Activated gamma-delta T cell (primary cell): ENCODE measurements around the gene CCDC24.

Experiments used
- DNase-seq: peaks from one replicate; lab custom pipeline; 2025; lab: John Stamatoyannopoulos, UW

The CCDC24 gene

GRCh38 chr1:43997295-43997999 is 6.0 kb downstream of the CCDC24 start:
- no peak for DNase-seq

GRCh38 chr1:43998000-43998378 is 6.6 kb downstream of the CCDC24 start:
- no peak for DNase-seq

DNA sequence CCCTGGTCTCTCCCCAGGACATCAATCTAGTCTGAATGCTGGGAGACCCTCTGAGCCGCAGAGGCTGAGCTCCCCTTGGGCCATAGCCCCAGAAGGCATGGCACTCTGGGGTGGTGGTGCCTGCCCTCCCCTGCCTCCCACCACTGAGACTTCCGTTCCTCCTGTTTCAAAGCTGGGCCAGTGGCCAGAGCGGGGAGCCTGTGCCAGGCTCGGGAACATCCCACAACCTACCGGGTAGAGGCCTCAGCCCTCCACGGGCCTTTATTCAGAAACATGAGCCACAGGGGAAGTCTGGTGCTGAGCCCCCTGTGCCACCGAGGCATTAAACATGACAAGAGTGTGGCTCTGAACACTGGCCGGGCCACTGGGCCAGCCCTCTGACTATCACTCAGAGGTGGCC is 8.1 kb downstream of the CCDC24 start:
- no peak for DNase-seq

DNA sequence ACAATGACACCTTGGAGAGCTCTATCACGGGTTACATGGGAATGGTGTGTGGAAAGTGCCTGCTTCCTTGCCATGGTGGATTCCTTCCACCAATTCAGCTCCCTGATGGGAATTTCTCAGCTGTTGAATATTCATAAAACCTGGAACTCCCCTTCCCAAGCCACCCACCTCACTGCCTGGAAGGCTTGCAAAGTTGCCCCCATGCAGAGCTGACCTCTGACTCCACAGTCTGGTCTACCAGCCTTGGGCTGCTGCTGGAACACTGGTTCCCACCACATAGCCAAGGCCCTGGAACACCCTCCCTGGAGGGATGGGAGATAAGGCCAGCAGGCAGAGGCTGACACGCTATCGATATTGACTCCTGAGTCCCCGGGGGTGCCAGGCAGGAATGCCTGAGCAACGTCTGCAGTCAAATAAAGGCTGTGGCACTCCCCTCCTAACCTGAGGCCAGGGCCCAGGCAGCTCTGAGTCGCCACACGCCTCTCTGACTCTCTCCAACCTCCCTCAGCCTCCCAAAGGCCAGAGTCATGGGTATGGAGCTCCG is 8.8 kb downstream of the CCDC24 start:
- no peak for DNase-seq

GRCh38 chr1:44002165-44002564 is 10.8 kb downstream of the CCDC24 start:
- DNase-seq: no peak

- no peak for DNase-seq
These were observed 11.3 kb downstream of the CCDC24 start for GRCh38 chr1:44002606-44003157.

DNA sequence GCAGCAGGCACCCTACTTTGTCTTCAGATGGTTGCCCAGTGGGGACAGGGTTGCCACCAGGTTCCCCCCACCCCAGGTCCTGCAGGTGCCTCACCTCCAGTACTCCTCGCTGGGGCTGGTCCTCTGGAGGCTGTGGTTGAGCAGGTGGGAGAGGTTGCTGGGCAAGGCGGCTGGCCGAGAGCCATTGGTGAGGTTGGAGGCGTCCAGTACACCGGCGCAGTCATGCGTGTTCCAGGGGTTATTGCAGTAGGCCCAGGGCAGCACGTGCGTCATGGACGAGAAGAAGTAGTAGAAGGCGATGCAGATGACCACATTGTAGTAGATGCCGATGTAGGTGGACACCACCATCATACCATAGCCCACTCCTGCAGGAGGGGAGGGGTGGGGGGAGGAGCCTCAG is 16.9 kb downstream of the CCDC24 start:
- no peak for DNase-seq

DNA sequence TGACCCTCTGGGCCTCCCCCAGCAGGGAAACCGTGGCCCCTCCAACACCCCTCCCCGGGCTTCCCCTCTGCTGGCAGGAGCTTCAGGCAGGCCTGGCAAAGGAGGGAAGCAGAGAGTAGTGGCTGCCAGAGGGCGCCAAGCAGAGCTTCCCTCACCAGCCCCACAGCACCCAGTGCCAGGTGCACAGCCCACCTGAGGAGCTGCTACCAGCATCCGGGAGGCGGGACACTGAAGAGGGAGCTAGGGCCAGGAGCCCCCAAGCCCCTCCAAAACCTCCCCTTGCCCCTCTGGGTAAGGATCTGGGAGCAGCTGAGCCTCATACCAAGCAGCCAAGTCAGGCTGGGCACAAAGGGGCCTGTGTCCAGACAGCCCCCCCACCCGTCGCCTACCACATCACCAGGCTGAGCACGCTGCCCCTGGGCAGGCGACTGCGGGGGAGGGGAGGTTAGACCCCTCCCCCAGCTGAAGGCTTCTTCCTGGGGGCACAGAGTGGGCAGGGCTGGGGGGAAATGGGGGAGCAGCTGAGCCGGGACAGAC is 19.6 kb downstream of the CCDC24 start:
- no peak for DNase-seq

DNA sequence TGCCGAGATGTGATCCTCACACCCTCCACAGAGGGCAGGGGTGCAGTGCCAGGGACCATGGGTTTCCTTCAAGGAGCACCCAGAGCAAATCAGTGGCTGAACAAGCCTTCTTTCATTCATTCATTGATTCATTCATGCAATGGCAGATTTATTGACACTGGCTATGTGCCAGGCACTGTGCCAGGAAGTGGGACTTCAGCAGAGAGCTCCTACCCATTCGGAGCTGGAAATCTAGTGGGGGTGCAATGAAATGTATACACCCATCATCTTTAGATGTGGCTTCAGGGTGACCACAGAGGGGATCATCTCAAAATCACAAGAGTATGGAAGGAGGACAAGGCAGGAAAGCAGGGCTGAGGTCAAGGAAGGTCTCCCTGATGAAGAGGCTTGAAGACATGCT is 21.0 kb downstream of the CCDC24 start:
- DNase-seq: no peak

- no peak for DNase-seq
These were observed 21.7 kb downstream of the CCDC24 start for GRCh38 chr1:44012941-44013609.

GRCh38 chr1:44013949-44014348 is 22.6 kb downstream of the CCDC24 start:
- no peak for DNase-seq

- no peak for DNase-seq
These were observed 23.1 kb downstream of the CCDC24 start for GRCh38 chr1:44014365-44015104.

- no peak for DNase-seq
These were observed 23.8 kb downstream of the CCDC24 start for GRCh38 chr1:44015206-44015605.

DNA sequence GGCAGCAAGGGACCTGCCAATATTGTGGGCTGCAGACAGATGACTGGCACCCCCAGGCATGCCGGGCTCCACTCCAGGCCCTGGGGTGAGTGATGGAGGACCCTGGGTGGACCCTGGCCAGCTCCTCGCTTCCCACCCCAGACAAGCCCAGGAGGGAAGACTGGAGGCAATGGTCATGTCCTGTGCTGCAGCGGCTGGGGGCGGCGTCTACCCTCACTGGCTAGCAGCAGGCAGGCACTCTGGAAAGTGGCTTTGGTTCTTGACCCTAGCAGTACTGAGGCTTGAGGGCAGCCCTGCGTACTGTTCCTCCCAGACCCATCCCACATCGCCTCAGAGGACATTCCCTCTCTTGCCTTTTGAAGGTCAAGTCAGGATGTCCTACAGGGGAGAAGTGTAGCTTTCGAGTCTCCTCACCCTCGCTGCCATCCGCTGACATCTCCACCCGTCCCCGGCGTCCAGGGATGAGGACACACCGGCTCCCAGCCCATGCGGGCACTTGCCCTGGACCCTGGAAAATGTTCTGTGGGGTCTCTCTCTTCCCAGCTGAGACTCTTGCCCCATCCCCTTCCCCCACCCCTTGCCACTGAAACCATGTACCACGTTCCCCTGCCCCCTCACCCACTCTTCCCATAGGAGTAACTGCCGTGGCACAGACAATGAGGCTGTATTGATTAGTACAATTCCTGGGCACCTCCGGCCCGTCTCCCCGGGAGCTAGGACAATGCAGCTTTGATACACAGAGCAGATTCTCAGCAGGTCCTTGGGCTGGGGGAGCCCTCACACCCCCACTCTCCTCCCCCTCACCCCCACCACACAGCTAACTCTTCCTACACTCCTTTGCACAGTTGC is 24.9 kb downstream of the CCDC24 start:
- DNase-seq: no peak

- DNase-seq: no peak
These were observed 25.5 kb downstream of the CCDC24 start for GRCh38 chr1:44016890-44017400.

GRCh38 chr1:44019466-44019948 is 28.1 kb downstream of the CCDC24 start:
- DNase-seq: no peak

DNA sequence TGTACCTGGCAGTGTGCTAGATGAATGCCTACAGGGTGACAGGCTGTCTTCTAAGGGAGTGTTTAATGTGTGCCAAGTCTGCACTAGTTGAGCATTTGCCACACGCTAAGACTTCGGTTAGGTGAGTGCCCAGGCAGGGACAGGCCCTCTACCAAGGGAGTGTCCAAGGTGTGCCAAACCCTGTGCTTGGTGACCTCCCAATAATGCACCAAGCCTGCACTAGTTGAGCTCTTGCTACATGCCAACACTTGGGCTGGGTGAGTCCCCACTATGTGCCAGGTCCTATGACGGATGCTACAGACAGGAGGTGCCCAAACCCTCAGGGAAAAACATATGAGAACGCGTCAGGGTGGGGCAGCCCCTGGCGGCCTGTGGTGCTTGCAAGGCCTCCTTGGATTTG is 29.1 kb downstream of the CCDC24 start:
- no peak for DNase-seq

DNA sequence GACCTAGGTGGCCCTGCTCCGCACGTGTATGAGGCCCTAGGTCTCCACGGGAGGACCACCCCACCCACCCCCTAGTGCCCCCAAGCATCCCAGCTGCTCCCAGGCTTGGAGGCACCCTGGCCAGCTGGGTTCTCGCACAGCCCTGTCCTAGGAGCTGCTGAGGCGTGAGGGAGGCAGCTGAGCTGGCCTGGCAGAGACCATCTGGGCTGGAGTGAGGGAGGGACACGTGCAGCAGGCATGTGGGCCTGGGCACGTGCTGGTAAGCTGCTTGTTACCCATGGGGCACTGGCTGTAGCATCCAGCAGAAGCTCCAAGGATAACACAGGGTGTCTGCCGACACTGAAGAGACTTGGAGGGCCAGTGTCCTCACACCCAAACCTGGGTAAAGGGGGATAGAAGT is 29.8 kb downstream of the CCDC24 start:
- no peak for DNase-seq

DNA sequence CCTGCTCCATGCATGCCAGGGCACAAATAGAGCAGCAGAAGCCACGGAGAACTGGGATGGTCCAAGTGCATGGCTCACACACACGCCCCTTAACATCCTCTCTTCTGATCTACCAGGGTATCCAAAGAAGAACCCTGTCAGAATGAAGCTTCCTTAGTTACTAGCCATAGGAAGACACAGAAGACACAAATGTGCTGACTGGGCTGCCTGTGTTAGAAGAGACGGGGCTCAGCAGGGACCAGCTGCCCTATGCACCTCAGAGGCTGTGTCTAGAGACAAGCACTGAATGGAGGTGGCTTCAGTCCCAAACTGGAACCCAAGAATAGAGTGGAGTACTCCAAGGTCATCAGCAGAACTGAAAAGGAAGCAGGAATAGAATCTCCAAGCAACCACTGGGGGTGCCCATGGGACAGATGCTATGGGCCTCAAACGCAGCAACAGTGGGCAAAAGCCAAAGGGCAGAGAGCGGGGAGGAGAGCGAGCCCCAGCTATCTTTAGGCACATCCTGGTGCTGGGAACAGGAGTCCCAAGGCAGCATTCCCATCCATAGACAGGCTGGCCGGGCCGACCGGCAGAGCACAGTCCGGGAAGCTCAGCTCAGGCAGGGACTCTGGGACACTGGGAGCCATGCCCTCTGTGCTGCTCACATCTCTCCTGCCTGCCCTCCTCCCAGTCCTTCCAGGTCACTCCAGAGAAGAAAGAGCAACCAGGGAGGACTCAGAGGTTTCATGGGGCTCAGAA is 30.4 kb downstream of the CCDC24 start:
- DNase-seq: no peak
